SKM-1 treated with dmso at 0.1 percent for 144 hours (cell line): ENCODE data around the gene PLA2G4F.

Experiments
- DNase-seq: peaks from one replicate; lab custom pipeline; 2025; ENCODE audit not compliant: unreplicated experiment; lab: John Stamatoyannopoulos, UW

PLA2G4F gene, protein sequence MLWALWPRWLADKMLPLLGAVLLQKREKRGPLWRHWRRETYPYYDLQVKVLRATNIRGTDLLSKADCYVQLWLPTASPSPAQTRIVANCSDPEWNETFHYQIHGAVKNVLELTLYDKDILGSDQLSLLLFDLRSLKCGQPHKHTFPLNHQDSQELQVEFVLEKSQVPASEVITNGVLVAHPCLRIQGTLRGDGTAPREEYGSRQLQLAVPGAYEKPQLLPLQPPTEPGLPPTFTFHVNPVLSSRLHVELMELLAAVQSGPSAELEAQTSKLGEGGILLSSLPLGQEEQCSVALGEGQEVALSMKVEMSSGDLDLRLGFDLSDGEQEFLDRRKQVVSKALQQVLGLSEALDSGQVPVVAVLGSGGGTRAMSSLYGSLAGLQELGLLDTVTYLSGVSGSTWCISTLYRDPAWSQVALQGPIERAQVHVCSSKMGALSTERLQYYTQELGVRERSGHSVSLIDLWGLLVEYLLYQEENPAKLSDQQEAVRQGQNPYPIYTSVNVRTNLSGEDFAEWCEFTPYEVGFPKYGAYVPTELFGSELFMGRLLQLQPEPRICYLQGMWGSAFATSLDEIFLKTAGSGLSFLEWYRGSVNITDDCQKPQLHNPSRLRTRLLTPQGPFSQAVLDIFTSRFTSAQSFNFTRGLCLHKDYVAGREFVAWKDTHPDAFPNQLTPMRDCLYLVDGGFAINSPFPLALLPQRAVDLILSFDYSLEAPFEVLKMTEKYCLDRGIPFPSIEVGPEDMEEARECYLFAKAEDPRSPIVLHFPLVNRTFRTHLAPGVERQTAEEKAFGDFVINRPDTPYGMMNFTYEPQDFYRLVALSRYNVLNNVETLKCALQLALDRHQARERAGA

GRCh38 chr15:42156243-42156922 is at the start of gene PLA2G4F:
PLA2G4F (minus strand) TSS chr15:42156636; CDS start chr15:42156549, 87 bp downstream.
- no peak for DNase-seq

DNA sequence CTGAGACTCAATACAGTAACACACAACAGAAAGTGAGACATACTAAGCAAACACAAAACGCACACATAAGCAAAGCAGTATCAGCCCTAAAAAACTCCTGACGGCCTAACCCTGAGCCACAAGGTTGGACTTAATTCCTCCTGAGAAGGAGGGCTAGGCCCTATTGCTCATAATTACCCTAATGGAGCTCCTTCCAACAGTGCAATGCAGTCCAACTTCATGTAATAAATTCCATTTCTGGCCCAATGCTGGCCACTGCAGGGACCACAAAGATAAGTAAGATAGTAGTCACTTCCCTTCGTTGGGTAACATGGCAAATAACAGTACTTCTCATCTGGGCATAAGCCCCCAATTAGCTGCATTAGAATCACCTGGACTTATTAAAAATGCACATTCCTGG is 47.5 kb upstream of the PLA2G4F start:
- DNase-seq: no peak

GRCh38 chr15:42202653-42203052 is 46.2 kb upstream of the PLA2G4F start:
- DNase-seq: no peak

DNA sequence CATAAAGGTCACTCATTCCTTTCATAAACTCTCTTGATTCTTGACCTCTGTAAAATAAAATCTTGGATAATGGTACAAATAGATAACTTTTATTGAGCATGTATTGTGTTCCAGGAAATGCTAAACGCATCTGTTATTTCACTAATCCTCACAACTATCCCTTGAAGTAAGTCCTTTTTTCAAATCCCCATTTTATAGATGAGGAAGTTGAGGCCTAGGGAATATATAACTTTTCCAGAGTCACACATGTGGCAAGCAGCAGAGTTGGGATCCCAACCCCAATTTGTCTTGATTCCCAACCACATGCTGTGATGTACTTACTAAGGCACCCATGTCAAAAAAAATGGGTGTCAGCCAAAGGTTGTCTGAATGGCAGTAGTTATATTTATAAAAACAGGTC is 45.4 kb upstream of the PLA2G4F start:
- DNase-seq: no peak

DNA sequence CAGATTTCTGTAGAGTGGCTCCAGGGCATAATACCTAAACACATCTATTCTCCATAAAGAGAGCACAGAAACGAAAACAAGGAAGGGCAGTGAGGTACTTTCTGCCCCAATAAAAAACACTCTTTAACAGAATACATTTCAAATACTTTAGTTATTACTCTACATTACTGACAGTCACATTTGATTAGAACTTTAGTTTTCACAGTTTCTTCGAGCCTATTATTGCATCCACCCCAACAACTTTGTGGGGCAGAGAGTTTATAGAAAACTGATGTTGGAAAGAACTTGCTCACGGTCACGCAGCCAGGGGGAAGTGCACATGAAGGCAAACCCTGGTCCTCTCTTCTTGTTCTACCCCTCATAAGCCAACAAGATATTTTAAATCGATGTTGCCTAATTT is 42.7 kb upstream of the PLA2G4F start:
- no peak for DNase-seq

DNA sequence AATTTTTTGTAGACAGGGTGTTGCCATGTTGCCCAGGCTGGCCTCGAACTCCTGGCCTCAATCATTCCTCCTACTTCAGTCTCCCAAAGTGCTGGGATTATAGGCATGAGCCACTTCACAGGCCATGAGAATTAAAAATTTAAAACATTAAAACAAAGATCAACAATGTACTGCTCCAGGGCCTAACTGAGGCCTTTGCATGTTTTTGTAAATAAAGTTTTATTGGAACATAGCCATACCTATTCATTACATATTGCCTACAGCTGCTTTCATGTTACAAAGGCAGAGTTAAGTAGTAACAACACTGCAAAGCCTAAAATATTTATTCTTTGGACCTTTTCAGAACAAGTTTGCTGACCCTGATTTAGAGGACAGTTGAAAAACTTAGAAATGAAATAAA is 42.1 kb upstream of the PLA2G4F start:
- DNase-seq: no peak

DNA sequence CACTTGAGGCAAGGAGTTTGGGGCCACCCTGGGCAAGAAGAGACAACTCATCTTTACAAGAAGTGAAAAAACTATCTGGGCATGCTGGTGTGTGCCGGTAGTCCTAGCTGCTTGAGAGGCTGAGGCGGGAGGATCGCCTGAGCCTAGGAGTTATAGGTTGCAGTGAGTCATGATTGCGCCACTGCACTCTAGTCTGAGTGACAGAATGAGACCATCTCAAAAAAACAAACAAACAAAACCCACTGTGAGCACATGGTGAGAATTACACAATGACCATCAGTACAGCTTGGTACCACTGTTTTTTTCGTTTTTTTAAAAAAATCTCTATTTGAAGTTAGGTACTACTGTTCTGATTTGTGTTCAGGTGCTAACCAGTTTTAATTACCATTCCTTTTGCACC is 38.1 kb upstream of the PLA2G4F start:
- no peak for DNase-seq

DNA sequence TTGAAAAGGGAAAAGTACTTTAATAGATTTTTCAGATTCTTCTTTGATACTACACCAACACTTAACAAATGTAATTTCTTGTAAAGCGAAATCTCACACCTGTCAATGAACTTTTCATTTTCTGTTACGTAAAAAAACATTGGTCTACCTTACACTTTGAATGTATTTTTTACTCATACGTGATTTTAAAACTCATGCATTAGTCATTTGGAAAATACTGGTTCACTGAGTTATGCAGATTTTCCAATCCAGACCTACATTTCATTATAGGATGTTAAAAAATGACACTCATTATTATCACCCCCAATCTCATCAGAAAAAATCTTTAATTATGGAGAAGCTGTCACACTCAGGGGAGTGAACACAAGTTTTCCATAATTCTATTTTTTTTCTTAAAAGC is 36.9 kb upstream of the PLA2G4F start:
- no peak for DNase-seq

GRCh38 chr15:42191610-42192346 is 35.3 kb upstream of the PLA2G4F start:
- no peak for DNase-seq

GRCh38 chr15:42190370-42190769 is 33.9 kb upstream of the PLA2G4F start:
- no peak for DNase-seq

DNA sequence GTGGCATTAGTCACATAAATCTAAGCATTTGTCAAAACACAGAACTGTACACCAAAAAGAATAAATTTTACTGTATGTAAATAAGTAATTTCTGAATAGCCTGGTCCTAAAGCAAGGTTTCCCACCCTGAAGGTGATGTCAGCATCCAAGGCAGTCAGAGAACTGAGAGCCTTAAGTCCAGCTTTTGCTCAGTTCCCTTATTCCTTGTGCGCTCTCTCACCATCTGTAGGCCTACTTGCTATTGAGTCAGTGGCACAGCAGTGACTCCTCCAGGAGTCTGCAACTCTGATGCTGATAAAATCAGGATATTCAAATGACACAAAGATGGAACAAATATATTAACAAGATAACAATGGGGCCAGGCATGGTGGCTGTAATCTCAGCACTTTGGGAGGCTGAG is 29.4 kb upstream of the PLA2G4F start:
- no peak for DNase-seq

DNA sequence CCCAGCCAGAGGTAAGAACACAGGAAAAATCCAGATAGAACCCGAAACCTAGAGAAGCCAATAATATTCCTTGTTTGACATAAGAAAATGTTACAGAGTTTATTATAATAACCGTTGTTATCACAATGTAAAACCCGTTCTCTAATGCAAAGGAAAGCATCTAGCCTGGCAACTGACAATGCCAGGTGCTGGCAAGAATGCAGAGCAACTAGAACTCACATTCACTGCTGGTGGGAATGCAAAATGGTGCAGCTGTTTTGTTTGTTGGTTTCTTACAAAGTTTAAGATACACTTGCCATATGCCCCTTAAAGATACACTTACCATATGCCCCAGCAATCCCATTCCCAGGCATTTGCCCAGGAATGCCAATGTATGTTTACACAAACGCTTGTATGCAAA is 28.3 kb upstream of the PLA2G4F start:
- DNase-seq: no peak

- peak; percentile 40 for DNase-seq
These were observed 27.9 kb upstream of the PLA2G4F start for GRCh38 chr15:42184296-42184695.

GRCh38 chr15:42182961-42183360 is 26.5 kb upstream of the PLA2G4F start:
- no peak for DNase-seq

DNA sequence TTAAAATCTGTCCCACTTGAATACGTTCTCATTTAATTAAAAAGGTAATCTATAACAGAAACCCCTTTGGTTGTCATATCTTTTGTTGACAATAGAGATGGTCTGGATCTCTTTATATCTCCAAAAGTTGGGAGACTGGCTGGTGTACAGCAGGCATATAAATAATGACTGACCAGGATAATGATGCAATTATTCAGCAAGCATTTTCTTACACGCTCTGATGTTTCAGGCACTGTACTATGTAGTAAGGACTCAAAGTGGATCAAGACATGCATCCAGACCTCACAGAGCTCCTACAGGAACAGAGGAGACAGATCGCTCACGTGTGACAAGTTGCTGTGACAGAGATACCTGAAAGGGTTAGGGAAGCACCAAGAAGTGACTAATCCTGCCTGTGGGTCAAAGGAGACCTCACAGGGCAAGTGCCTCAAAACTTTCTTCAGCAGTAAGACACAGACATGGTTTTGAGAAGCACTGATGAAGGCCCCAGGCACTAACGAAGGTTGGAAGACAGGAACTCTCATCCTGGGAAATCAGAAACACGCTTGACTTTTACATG is 26.0 kb upstream of the PLA2G4F start:
- DNase-seq: no peak

GRCh38 chr15:42178056-42178455 is 21.6 kb upstream of the PLA2G4F start:
- no peak for DNase-seq

- no peak for DNase-seq
These were observed 19.2 kb upstream of the PLA2G4F start for GRCh38 chr15:42175671-42176070.

DNA sequence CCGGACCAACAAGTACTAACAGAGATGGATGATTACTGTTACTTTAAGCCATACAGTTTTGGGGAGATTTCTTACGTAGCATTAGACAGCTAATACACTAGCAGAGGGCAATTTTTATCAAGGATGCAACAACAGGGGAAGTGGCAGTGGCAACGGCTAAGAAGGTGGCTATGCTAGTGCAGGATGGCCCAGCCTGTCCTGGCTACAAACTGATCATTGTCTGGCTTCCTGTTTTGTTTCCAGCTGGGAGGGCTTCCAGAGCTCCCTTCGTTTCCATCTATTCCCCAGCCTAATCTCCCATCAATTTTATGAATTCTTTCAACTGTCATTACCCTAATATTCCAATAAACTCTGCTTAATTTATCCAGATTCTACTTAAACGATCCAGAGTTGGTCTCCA is 16.0 kb upstream of the PLA2G4F start:
- no peak for DNase-seq

GRCh38 chr15:42171795-42172194 is 15.4 kb upstream of the PLA2G4F start:
- no peak for DNase-seq

- DNase-seq: no peak
These were observed 14.7 kb upstream of the PLA2G4F start for GRCh38 chr15:42171122-42171521.
